Esophagus squamous epithelium (tissue), 5 donors: ENCODE results near the gene MARCHF10. TPM values are rescaled to one million over a fixed set of nuclear protein-coding genes. Genes with fewer than 3 reads are reported as not detected.
A peak's percentile ranks its signal among the peaks of the same experiment; 100 is the strongest.

Experiments used
- DNase-seq: peaks from one replicate; lab custom pipeline; 2025; lab: John Stamatoyannopoulos, UW
- H3K27ac ChIP-seq, 4 donors: fragments of 200-600 bp; sonication (generic); one replicate each; pipeline ENCODE4 v1.5.1; 2016 to 2019; ENCODE audit warnings: mild to moderate bottlenecking in 1 of 4
- H3K27me3 ChIP-seq, 4 donors: fragments of 200-600 bp; sonication (generic); 1 replicate in 3 of 4; 2 replicates in 1 of 4; pipeline versions ENCODE4 v1.5.1 to v1.6.0; 2017 to 2021; ENCODE audit warnings: antibody characterized with exemption in 1 of 4
- H3K36me3 ChIP-seq, 3 donors: fragments of 200-600 bp; sonication (generic); one replicate each; pipeline ENCODE4 v1.5.1; 2016 to 2019
- H3K4me1 ChIP-seq, 3 donors: fragments of 200-600 bp; sonication (generic); one replicate each; pipeline ENCODE4 v1.5.1; 2017 to 2019
- H3K4me3 ChIP-seq, 4 donors: fragments of 200-600 bp; sonication (generic); 1 replicate in 3 of 4; 2 replicates in 1 of 4; pipeline ENCODE4 v1.5.1; 2016 to 2019; ENCODE audit warnings: mild to moderate bottlenecking in 2 of 4, moderate library complexity in 1 of 4
- H3K9me3 ChIP-seq, 3 donors: fragments of 200-600 bp; sonication (generic); one replicate each; pipeline ENCODE4 v1.5.1; 2016 to 2019
- POLR2A ChIP-seq, 4 donors: fragments of 450-650 bp; IDR thresholded peaks; one replicate each; pipeline ENCODE4 v1.6.1; 2017; ENCODE audit warnings: antibody characterized with exemption in 4 of 4, mild to moderate bottlenecking in 4 of 4, moderate library complexity in 3 of 4
- WGBS, 2 donors: methylation state at CpG; one replicate each; pipeline ENCODE4 v1.1.5; 2018; 5-methylcytosine and 5-hydroxymethylcytosine counted together
- intact Hi-C: fragments of 100-400 bp; cut with DNase I; formaldehyde crosslinking; loops from one replicate; pipeline ENCODE4 v1.15.0; 2022
- total RNA-seq, 4 donors: library from RNA; depleted of rRNA; stranded (reverse); fragments of >200 nt; gene quantifications; one replicate each; pipeline ENCODE4 v1.1.0, GENCODE V29; 2016
- TF ChIP-seq, protein P1 (sequence below), 6 experiments: fragments of 450-650 bp in 4 of 6; fragments of 200-600 bp in 2 of 6; sonication (generic) in 2 of 6; IDR thresholded peaks; one replicate each; pipeline ENCODE4 v1.5.1; 2016 to 2019; ENCODE audit warnings: antibody characterized with exemption in 6 of 6, mild to moderate bottlenecking in 4 of 6, moderate library complexity in 4 of 6
- donor health status: DM: yes; HTN: yes; CAD: no.

Gene MARCHF10
- total RNA-seq, 4 donors from 2014 or later, result not detected

DNA sequence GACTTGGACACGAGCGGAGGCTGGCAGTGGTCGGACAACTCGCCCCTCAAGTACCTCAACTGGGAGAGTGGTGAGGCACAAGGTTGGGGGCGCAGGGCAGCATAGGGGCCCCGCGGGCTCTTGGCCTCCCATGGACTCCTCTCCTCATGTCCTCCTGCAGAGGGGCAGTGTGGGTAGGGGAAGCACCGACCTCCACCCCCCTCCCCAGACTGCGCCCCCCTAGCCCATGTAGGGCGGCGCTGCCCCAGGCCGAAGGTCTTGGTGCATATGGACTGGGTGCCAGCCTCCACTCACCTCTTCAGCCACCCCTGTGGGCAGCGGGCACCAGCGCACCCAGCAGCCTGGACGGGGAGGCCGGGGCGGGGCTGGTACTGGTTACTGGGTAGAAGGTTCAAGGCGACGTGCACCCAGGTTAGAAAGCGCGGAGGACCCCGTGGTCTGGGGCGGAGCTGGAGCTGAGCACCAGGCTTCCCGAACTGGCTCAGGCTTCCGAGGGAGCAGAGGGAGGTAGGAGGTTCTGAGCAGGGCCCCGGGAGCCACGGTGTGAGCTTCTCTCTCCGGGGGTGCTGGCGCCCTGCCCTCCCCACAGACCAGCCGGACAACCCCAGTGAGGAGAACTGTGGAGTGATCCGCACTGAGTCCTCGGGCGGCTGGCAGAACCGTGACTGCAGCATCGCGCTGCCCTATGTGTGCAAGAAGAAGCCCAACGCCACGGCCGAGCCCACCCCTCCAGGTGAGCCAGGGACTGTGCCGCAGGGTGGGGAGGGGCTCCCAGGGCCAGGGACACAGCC, 141.1 kb downstream of the MARCHF10 start:
- no peak overlapping the region for H3K4me3 ChIP-seq
- peaks cover 0 to 62% (median 32%) of the 10 kb centered on the region in 3 donors for H3K4me1 ChIP-seq
- WGBS, 2 donors, result 83% methylated on average over 7 of the region's 40 CpGs; no CpG with 5 or more reads in 1 of the 2 donors
- DNase-seq, result no peak
- intact Hi-C loops, result no loop called here
- peak overlapping the region in 3 of 4 donors; percentile 60 to 89 (median 62) for H3K27ac ChIP-seq
- H3K27me3 ChIP-seq, result no peaks in the 10 kb centered on the region
- peaks cover 0 to 29% (median 0%) of the 10 kb centered on the region in 3 donors for H3K36me3 ChIP-seq
- no peaks in the 10 kb centered on the region for H3K9me3 ChIP-seq
- no peak for TF ChIP-seq POLR2A (IDR thresholded peaks at IDR 0.05)
- TF ChIP-seq, protein P1, sequence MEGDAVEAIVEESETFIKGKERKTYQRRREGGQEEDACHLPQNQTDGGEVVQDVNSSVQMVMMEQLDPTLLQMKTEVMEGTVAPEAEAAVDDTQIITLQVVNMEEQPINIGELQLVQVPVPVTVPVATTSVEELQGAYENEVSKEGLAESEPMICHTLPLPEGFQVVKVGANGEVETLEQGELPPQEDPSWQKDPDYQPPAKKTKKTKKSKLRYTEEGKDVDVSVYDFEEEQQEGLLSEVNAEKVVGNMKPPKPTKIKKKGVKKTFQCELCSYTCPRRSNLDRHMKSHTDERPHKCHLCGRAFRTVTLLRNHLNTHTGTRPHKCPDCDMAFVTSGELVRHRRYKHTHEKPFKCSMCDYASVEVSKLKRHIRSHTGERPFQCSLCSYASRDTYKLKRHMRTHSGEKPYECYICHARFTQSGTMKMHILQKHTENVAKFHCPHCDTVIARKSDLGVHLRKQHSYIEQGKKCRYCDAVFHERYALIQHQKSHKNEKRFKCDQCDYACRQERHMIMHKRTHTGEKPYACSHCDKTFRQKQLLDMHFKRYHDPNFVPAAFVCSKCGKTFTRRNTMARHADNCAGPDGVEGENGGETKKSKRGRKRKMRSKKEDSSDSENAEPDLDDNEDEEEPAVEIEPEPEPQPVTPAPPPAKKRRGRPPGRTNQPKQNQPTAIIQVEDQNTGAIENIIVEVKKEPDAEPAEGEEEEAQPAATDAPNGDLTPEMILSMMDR (IDR thresholded peaks at IDR 0.05), result no peak

- no peak for DNase-seq
- TF ChIP-seq, protein P1 (IDR thresholded peaks at IDR 0.05), result no peak
- no peak for TF ChIP-seq POLR2A (IDR thresholded peaks at IDR 0.05)
- Histone ChIP-seq H3K4me1 (peaks cover 0 to 54% (median 29%) of the 10 kb centered on the region in 3 donors), H3K9me3 (no peaks in the 10 kb centered on the region), H3K36me3 (peaks cover 0 to 29% (median 0%) of the 10 kb centered on the region in 3 donors), H3K4me3 (no peak overlapping the region), H3K27ac (peak overlapping the region in 2 of 4 donors; percentile 60 to 62), H3K27me3 (no peaks in the 10 kb centered on the region)
- intact Hi-C loops, result no loop called here
- 87 to 88% methylated on average over 7 of the region's 30 CpGs for WGBS, 2 donors
Measured at GRCh38 chr17:62666061-62666800, 141.9 kb downstream of the MARCHF10 start.

GRCh38 chr17:62665599-62665998, 142.5 kb downstream of the MARCHF10 start:
- TF ChIP-seq, protein P1 (IDR thresholded peaks at IDR 0.05), result no peak
- TF ChIP-seq POLR2A (IDR thresholded peaks at IDR 0.05), result no peak
- no peak for DNase-seq
- Histone ChIP-seq H3K4me1 (peaks cover 0 to 48% (median 23%) of the 10 kb centered on the region in 3 donors), H3K27me3 (no peaks in the 10 kb centered on the region), H3K27ac (no peak overlapping the region), H3K4me3 (no peak overlapping the region), H3K9me3 (no peaks in the 10 kb centered on the region), H3K36me3 (peaks cover 0 to 29% (median 0%) of the 10 kb centered on the region in 3 donors)
- 67% methylated on average over 1 of the region's 3 CpGs; no CpG with 5 or more reads in 1 of the 2 donors for WGBS, 2 donors
- intact Hi-C loops, result no loop called here

DNA sequence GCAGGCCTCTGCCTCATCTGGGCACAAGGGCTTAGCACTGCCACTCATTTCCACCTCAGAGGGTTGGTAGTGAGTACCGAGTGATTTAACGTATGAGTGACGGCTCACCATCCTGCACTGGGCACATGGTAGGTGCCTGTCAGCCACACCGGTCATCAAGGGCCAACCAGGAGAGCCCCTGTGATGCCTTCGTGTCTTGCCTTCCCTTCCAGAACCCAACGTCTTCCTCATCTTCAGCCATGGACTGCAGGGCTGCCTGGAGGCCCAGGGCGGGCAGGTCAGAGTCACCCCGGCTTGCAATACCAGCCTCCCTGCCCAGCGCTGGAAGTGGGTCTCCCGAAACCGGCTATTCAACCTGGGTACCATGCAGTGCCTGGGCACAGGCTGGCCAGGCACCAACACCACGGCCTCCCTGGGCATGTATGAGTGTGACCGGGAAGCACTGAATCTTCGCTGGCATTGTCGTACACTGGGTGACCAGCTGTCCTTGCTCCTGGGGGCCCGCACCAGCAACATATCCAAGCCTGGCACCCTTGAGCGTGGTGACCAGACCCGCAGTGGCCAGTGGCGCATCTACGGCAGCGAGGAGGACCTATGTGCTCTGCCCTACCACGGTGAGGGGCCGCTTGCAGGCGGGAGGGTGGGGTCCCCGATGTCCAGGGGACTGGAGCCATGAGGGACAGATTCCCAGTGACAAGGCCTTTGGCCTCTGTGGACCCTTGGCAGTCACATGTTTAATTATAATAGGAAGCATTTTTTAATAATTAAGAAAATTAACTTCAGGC, 143.6 kb downstream of the MARCHF10 start:
- TF ChIP-seq, protein P1 (IDR thresholded peaks at IDR 0.05), result no peak
- TF ChIP-seq POLR2A (IDR thresholded peaks at IDR 0.05), result no peak
- Histone ChIP-seq H3K36me3 (peaks cover 0 to 29% (median 0%) of the 10 kb centered on the region in 3 donors), H3K4me3 (no peak overlapping the region), H3K4me1 (peaks cover 0 to 40% (median 15%) of the 10 kb centered on the region in 3 donors), H3K27me3 (no peaks in the 10 kb centered on the region), H3K9me3 (no peaks in the 10 kb centered on the region), H3K27ac (no peak overlapping the region)
- intact Hi-C loops, result no loop called here
- no peak for DNase-seq
- WGBS, 2 donors, result 92 to 100% methylated on average over 1 to 12 of the region's 25 CpGs
